ENCODE measurements around the gene STK11IP.
A peak's percentile ranks its signal among the peaks of the same experiment; 100 is the strongest.

The STK11IP gene, protein sequence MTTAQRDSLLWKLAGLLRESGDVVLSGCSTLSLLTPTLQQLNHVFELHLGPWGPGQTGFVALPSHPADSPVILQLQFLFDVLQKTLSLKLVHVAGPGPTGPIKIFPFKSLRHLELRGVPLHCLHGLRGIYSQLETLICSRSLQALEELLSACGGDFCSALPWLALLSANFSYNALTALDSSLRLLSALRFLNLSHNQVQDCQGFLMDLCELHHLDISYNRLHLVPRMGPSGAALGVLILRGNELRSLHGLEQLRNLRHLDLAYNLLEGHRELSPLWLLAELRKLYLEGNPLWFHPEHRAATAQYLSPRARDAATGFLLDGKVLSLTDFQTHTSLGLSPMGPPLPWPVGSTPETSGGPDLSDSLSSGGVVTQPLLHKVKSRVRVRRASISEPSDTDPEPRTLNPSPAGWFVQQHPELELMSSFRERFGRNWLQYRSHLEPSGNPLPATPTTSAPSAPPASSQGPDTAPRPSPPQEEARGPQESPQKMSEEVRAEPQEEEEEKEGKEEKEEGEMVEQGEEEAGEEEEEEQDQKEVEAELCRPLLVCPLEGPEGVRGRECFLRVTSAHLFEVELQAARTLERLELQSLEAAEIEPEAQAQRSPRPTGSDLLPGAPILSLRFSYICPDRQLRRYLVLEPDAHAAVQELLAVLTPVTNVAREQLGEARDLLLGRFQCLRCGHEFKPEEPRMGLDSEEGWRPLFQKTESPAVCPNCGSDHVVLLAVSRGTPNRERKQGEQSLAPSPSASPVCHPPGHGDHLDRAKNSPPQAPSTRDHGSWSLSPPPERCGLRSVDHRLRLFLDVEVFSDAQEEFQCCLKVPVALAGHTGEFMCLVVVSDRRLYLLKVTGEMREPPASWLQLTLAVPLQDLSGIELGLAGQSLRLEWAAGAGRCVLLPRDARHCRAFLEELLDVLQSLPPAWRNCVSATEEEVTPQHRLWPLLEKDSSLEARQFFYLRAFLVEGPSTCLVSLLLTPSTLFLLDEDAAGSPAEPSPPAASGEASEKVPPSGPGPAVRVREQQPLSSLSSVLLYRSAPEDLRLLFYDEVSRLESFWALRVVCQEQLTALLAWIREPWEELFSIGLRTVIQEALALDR

DNA sequence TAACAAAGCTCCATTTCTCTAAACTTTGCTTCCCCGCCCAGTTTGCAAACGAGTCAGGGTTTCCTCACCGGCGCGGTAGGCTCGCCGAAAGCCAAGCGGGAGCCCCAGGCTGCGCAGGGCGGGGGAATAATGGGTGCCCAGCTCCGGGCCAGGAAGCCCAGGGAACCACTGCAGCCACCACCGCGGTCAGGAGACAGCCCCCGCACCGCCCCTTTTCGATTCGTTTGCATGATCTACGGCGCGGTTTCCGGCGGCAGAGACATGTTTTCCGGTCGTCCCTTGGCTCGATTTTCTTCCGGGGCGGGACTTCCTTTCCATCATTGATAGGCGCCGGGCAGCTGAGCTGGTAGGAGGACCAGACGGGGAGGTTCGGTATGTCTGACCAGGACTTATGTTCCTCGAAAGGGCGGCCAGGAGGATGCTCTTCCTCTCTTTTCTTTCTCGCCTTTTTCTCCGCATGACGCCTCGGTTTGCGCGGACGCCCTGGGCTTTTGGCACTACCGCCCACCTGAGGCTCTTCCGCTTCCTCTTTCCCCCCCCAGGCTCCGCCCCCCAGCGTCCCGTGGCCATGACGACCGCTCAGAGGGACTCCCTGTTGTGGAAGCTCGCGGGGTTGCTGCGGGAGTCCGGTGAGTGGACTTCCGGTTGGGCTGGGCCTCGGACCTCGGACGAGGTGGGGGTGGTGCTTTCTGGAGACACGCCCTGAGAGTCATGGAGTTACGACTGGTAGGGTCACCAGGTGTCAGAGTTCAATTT lies at the start of gene STK11IP:
Gene STK11IP (plus strand): TSS at position 306 of the 756 bp plus-strand sequence. CDS start 263 bp downstream, at position 569.
- DNase-seq, result peak; percentile 90 to 91

DNA sequence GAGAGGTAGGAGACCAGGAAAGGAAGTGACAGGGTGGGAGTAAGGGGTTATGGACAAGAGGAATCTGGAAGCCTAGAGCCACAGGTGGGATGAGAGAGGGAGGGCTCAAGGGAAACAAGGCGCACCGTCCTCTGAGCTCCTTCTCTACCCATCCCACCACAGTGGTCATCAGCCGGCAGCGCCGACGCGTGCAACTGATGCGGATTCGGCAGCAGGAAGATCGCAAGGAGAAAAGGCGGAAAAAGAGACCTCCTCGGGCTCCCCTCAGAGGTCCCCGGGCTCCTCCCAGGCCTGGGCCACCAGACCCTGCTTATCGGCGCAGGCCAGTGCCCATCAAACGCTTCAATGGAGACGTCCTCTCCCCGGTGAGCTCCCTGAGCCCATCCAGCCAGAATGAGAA lies 48.7 kb upstream of the STK11IP start:
- no peak for DNase-seq

DNA sequence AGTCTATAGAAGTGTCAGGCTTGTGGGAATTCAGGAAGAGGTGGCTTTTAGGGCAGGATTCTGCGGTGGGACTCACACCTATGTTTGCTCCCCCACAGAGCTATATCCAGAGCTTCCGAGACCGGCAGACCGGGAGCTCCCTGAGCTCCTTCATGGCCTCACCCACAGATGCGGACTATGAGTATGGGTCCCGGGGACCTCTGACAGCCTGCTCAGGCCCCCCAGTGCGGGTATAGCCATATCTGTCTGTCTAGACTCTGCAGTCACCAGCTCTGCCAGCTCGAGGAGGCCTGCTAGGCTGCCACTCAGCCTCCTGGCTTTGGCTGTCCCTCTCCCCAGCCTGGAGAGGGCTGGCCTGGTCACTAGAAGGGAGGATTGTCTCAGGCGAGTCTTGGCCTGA lies 48.0 kb upstream of the STK11IP start:
- no peak for DNase-seq

DNA sequence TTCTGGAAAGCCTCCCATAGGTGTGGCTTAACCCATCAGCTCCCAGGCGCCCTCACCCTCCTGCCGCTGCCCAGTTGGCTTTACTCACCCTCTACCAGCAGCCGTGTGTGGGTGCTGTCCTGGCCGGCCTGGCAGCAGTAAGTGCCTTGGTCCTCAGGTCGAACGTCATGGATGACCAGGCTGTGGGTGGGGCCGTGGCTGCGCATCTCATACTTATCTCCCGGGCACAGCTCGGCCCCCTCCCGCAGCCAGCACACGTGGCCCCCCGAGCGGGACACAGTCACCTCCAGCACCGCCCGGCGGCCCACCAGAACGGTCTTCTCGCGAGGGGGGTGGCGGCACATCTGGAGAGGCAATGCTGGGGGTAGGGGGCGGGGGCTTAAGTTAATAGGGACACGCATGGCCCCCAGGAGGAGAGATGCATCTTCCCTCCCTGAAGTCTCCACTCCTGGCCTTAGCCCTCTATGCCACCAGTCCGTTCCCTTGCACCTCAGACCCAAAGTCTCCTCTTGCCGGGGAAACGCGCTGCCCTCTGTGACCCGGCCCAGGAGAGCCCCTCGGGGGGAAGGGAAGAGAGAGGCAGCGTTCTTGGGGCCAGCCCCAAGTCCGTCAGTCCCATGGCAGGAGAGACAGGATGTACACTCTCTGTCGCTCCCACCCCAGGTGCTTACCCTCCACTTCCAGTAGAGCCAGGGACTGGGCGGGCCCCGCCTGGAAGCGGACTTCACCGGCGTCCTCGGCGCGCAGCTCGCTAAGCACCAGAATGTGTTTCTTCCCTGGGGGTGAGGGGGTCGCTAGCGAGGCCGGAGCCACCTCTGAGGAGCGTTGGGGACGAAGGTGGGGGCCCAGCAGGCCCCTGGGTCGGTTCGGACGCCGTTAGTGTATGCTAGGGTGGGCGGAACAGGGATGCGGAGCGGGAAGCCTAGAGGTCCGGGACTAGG lies 45.9 kb upstream of the STK11IP start:
- no peak for DNase-seq

DNA sequence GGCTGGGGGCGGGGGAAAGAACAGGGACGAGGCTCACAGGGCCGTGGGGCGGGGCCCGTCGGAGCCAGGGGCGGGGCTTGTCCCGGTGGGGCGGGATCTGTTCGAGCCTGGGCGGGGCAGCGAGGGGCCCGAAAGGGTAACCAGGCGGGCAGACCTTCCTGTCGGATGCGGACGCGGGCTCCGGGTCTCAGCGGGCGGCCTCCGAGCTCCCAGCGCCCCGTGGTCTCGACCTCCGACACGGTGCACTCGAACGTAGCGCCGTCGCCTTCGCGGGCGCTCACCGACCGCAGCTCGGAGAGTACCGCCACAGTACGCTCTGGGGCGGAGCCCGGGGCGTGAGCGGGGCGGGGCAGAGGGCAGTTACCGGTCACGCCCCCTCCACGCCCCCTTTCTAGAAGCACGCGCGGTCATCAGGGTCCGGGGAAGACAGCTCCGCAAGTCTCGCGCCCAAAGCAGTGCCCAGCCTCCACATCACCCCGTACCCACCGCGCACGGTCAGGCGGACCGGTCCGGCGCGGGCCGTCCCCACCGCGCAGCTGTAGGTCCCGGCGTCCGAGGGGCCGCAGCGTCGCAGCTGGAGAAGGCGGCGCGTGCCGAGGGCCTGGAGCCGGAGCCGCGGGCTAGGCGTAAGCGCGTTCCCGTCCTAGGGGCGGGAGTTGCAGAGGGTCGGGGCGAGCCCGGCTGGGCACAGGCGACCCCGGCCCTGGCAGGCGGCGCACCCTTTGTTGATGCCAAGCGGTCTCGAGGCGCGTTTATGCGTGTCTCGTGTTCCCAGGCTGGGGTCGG lies 45.1 kb upstream of the STK11IP start:
- peak; percentile 58 to 78 for DNase-seq

DNA sequence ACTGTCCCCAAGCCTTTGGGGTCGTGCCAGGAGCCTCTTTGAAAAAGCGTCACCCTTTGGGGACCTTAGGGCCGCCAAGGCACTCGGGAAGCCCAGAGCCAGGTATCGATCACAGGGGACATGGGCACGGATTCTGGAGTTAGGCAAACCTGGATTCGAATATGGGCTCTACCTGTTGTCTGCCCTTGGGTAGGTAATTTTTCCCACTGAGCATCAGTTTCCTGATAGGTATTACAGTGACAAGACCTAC lies 44.6 kb upstream of the STK11IP start:
- DNase-seq, result no peak

DNA sequence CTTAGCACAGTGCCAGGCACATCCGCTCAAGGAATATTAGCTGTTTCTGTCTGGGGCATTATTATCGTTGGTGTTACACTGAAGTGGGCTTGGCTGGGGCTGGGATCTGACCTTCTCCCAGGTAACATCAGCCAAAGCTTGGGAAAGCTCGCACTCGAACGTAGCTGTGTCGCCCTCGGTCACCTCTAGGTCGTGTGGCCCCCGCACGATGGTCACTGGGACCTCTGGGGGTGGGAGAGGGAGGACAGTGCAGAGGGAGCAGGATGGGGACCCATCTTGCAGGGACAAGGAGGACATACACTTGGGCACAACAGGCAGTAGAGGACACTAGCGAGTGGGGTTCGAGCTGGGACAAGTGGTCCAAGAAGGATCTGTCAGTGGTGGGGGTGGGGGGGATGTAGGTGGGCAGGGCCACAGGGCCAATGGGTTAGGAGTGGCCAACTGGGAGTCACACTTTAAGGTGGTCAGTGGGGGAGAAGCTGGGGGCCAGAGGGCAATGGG lies 44.1 kb upstream of the STK11IP start:
- DNase-seq, result no peak

DNA sequence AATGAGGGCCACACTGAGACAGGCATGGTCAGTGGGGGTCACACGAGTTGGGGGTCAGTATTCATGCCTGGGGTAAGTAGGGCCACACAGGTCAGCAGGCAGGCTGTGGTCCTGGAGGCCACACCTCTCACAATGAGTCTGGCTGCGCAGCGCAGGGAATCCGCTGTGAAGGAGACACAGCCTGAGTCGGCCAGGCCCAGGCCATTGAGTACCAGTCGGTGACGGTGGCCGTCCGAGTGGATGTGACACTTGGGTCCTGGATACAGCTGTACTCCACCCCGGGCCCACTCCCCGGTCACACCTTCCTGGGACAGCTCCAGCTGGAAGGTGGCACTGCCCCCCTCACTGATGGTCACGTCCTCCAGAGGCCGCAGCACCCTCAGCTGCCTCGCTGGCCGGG lies 43.3 kb upstream of the STK11IP start:
- DNase-seq, result no peak

DNA sequence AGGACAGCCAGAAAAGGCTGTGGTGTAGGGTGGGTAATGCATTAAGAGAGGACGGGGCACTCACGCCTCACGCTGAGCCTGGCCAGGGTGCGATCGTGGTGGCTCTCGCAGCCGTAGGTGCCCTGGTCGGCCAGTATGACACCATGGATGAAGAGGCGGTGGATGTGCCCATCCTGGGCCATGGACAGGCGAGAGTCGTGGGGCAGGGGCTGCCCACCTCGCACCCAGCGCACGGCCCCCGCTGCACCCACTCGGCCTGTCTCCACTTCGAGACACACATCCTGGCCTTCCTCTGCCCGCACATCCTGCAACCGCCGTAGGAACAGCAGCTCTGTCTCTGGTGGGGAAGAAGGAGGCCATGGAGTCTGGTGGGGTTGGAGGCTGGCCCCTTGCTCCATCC lies 41.7 kb upstream of the STK11IP start:
- no peak for DNase-seq

DNA sequence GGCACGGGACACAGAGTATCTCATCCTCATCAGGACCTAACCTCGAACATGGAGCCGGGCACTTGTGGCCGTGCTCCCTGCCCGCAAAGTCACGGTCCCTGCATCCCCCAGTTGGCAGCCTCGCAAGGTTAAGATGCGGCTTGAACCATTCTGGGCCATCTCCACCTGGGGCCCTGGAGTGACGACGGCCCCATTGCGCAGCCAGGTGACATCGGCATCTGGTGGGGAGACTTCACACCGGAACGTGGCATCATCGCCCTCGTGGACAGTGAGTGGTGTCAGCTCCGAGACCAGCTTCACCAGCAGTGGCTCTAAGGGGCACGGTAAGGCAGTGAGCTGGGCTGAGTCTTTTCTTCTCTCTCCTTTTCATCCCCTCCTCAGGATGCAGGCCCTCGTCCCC lies 41.2 kb upstream of the STK11IP start:
- no peak for DNase-seq

DNA sequence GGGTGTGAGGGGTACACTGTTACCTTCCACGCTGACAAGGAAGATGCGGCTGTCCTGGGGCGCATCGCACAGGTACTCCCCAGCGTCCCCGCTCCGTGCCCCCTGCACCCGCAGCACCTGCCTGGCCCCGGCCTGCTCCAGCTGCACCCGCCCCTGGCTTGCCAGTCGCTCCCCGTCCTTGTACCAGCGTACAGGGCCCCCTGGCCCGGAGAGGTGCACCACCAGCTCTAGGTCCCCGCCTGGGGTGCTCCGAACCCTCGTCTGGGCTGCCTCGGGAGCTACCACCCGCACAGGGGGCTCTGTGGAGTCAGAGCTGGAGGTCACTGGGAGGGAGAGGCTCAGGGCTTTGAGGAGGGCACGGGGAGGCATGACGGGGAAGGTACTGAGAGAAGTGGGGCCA lies 40.3 kb upstream of the STK11IP start:
- no peak for DNase-seq

DNA sequence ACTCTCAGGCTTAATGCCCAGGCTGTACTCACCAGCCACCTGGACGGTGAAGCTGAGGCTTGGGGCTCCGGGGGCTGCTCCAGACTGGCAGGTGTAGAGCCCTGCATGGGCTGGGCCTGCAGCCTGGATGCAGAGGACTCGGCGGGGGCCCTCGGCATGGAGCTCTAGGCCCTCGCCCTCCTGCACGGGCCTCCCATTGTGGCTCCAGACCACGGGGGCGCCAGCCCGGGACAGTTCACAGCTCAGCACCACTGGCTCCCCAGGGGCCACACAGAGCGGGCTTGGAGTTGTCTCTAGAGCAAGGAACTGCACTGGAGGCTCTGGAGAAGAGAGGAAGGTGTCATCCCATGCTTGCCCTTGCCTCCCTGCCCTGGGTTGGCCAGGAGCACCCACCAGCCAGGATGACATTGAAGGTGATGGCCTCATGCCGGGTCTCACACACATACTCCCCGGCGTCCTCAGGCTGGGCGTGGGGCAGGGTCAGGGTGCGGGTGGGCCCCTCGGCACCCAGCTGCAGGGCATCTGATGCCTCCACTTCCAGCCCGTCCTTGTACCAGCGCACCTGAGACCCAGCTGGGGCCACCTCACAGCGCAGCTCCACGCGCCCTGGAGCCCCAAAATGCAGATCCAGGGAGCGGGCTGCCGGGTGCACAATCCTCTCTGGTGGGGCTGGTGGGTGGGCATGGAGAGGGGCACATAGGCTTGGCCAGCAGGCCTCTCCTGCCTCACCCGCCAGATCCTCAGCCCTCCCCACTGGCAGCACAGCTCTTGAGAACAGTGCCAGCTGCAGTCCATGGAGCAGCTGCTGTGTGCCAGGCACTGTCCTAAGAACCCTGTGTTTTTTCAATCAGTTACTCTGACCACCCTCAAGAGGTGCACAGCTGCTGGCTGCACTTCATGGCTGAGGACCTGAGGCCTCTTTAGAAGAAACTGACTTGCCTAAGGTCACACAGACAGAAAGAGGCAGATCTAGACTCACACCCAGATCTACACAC lies 39.6 kb upstream of the STK11IP start:
- no peak for DNase-seq

DNA sequence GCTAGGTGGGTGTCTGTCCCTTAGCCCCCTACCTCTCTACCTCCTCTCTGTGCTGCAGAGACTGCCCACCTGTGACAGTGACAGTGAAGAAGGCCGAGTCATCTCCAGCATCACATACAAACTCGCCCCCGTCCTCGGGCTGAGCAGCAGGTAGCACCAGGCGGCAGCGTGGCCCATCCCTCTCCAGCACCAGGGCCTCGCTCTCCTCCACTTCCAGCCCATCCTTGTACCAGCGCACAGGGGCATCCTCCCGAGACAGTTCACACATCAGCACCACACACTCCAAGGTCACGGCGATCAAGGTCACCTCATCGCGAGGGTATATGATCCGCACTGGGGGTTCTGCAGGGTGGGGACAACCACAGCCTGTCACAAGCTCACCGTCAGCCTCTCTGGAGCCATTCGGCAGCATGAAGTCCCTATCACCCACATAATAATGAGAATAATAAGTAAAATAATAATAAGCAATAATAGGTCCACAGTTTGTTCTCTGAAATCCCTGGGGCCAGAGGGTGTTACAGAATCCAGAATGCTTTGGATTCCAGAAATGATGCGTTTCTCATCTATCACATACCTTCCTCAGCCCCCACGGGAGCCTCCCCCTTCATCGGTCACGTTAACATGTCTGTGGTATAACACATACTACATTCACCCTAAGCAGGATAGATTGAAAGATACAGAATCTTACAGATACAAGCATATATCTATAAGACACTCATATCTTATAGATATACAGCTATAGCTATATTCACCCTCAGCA lies 38.3 kb upstream of the STK11IP start:
- DNase-seq, result no peak

DNA sequence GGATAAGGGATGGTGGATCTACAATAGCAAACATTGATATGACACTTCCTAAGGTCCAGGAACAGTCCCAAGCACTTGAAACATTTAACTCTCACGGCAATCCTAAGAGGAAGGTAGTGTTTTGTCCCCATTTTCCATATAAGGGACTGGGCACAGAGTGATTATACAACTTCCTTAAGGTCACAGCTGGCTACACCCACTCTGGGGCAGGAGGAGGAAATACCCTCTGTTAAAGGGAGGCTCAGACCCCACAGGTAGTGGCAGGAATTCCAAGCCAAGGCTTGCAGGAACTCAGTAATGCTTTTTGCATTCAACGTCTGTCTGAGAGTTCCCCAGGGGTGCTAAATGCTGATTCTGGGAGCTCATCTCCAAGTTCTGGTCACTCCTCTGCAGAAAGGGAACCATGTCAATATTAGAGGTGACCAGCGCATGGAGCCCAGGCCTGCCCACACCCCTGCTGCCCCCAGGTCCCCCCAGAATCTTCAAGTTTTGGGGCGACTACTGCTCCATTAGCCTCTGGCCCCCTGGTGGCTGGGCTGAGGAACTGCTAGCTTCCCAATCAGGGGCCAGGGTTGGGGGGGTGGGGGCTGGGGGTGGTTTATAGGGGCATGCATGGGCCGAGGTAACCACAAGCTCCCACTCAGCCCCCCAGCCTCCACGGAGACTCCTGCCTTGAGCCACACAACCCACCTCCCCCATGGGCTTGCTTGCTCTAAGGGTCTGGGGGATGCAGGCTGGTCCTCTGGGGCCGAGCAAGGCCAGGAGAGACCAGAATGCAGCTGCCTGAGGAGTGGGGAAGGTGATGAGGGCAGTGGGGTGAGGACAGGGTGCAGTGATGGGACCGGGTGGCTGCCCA lies 37.4 kb upstream of the STK11IP start:
- DNase-seq, result no peak

DNA sequence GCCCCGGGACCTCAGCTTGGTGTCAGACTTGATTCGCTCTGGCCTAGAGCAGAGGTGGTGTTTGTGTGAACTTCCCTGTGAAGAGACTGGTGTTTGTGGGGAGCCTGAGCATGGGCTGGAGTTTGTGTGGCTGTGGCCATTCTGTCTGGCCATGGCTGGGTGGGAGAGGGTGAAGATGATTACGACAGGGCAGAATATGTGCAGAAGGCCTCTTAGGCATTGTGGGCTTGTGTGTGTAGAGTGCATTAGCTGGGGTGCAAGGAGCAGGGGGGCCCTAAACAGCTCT lies 36.8 kb upstream of the STK11IP start:
- no peak for DNase-seq

DNA sequence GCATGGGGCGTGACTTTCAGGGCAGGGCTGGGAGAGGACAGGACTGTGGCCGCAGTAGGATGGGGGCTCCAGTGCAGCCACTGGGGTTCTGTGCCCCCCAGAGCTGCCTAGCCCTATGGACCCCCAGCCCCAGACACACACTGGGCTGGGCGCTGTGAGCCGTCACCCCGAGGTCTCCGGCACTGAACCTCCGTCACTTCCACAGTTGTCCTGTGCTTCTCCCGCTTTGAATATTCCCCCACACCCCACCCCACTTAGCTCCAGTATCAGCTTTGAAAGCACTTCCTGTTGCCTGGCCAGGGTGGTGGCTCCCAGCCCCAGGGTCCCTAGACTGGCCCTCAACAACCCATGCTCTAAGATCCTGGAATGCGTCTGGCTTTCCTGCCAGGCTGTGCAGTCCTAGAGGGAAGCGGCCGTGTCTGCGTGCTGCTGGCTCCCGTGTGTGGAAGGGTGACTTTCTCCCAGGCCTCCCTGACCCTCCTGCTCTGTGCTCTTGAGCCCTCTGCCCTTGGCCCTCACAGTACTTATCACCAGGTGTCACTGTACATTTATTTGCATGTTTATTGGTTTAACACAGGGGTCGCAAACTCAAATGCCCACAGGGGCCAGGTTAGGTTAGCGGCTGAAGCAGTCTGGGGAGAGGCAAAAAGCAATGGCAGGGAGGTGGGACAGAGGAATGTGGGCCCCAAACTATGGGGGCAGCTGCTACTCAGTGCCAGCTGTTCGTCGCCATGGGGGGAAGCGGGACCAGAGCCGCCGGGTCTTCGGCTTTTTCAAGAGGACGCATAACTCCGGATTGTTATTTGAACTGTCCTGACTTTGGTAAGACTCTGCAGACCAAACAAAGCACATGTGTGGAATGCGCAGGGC lies 36.2 kb upstream of the STK11IP start:
- DNase-seq, result no peak
